Measurements from ENCODE around the gene KIF26B.

DNA sequence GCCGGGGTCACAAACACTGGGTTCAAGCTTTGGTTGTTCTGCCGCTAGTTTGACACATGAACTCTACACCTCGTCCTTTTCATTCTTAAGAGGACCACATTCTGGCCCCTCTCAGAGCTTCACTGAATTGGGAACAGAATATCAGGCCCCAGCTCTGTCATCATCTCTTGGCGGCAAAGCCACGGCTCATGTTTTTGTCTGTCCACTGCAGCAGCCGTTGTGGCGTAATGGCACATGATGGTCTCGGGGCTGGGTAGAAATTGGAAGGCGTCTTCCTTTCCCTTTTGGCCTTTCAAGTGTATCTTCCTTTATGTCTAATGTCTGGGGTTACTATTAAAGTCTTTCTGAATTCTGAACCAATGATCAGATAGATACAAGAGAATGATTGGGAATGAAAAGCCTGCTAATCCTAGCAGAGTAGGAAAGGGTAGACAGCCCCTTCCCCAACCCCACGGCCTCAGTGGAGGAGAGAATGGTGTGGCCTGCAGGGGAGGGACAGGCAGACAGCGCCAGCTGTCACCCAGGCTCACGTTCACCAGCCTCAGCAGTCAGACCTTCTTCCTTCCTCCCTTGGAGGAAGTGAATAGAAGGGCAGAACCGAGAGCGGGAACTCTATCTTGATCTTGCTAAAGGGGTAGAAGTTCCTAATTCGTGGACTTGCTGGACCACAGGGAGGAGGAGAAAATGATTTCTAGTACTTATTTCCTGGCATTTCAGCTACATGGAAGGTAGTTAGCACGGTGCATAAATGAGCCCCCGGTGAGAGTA, 498.1 kb downstream of the KIF26B start:
- TF ChIP-seq, protein P1, sequence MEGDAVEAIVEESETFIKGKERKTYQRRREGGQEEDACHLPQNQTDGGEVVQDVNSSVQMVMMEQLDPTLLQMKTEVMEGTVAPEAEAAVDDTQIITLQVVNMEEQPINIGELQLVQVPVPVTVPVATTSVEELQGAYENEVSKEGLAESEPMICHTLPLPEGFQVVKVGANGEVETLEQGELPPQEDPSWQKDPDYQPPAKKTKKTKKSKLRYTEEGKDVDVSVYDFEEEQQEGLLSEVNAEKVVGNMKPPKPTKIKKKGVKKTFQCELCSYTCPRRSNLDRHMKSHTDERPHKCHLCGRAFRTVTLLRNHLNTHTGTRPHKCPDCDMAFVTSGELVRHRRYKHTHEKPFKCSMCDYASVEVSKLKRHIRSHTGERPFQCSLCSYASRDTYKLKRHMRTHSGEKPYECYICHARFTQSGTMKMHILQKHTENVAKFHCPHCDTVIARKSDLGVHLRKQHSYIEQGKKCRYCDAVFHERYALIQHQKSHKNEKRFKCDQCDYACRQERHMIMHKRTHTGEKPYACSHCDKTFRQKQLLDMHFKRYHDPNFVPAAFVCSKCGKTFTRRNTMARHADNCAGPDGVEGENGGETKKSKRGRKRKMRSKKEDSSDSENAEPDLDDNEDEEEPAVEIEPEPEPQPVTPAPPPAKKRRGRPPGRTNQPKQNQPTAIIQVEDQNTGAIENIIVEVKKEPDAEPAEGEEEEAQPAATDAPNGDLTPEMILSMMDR (IDR thresholded peaks at IDR 0.05), result no peak
- TF ChIP-seq, protein P2, sequence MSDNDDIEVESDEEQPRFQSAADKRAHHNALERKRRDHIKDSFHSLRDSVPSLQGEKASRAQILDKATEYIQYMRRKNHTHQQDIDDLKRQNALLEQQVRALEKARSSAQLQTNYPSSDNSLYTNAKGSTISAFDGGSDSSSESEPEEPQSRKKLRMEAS (CRISPR knock-in tag; IDR thresholded peaks at IDR 0.05), result no peak
- TF ChIP-seq, protein P3, sequence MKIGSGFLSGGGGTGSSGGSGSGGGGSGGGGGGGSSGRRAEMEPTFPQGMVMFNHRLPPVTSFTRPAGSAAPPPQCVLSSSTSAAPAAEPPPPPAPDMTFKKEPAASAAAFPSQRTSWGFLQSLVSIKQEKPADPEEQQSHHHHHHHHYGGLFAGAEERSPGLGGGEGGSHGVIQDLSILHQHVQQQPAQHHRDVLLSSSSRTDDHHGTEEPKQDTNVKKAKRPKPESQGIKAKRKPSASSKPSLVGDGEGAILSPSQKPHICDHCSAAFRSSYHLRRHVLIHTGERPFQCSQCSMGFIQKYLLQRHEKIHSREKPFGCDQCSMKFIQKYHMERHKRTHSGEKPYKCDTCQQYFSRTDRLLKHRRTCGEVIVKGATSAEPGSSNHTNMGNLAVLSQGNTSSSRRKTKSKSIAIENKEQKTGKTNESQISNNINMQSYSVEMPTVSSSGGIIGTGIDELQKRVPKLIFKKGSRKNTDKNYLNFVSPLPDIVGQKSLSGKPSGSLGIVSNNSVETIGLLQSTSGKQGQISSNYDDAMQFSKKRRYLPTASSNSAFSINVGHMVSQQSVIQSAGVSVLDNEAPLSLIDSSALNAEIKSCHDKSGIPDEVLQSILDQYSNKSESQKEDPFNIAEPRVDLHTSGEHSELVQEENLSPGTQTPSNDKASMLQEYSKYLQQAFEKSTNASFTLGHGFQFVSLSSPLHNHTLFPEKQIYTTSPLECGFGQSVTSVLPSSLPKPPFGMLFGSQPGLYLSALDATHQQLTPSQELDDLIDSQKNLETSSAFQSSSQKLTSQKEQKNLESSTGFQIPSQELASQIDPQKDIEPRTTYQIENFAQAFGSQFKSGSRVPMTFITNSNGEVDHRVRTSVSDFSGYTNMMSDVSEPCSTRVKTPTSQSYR (CRISPR knock-in tag; IDR thresholded peaks at IDR 0.05), result no peak
- TF ChIP-seq TP53 (CRISPR knock-in tag; IDR thresholded peaks at IDR 0.05), result no peak
- TF ChIP-seq, protein P4, sequence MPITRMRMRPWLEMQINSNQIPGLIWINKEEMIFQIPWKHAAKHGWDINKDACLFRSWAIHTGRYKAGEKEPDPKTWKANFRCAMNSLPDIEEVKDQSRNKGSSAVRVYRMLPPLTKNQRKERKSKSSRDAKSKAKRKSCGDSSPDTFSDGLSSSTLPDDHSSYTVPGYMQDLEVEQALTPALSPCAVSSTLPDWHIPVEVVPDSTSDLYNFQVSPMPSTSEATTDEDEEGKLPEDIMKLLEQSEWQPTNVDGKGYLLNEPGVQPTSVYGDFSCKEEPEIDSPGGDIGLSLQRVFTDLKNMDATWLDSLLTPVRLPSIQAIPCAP (CRISPR knock-in tag; IDR thresholded peaks at IDR 0.05), result no peak
- TF ChIP-seq, protein P5, sequence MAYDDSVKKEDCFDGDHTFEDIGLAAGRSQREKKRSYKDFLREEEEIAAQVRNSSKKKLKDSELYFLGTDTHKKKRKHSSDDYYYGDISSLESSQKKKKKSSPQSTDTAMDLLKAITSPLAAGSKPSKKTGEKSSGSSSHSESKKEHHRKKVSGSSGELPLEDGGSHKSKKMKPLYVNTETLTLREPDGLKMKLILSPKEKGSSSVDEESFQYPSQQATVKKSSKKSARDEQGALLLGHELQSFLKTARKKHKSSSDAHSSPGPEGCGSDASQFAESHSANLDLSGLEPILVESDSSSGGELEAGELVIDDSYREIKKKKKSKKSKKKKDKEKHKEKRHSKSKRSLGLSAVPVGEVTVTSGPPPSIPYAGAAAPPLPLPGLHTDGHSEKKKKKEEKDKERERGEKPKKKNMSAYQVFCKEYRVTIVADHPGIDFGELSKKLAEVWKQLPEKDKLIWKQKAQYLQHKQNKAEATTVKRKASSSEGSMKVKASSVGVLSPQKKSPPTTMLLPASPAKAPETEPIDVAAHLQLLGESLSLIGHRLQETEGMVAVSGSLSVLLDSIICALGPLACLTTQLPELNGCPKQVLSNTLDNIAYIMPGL (CRISPR knock-in tag; IDR thresholded peaks at IDR 0.05), result no peak
- TF ChIP-seq ETV6 (CRISPR knock-in tag; IDR thresholded peaks at IDR 0.05), result no peak
- no peak for TF ChIP-seq NR2C2 (CRISPR knock-in tag; IDR thresholded peaks at IDR 0.05)
- TF ChIP-seq, protein P6, sequence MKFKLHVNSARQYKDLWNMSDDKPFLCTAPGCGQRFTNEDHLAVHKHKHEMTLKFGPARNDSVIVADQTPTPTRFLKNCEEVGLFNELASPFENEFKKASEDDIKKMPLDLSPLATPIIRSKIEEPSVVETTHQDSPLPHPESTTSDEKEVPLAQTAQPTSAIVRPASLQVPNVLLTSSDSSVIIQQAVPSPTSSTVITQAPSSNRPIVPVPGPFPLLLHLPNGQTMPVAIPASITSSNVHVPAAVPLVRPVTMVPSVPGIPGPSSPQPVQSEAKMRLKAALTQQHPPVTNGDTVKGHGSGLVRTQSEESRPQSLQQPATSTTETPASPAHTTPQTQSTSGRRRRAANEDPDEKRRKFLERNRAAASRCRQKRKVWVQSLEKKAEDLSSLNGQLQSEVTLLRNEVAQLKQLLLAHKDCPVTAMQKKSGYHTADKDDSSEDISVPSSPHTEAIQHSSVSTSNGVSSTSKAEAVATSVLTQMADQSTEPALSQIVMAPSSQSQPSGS (CRISPR knock-in tag; IDR thresholded peaks at IDR 0.05; ENCODE audit: borderline replicate concordance, low read depth), result no peak
- TF ChIP-seq TEAD4 (CRISPR knock-in tag; IDR thresholded peaks at IDR 0.05), result no peak
- TF ChIP-seq, protein P7, sequence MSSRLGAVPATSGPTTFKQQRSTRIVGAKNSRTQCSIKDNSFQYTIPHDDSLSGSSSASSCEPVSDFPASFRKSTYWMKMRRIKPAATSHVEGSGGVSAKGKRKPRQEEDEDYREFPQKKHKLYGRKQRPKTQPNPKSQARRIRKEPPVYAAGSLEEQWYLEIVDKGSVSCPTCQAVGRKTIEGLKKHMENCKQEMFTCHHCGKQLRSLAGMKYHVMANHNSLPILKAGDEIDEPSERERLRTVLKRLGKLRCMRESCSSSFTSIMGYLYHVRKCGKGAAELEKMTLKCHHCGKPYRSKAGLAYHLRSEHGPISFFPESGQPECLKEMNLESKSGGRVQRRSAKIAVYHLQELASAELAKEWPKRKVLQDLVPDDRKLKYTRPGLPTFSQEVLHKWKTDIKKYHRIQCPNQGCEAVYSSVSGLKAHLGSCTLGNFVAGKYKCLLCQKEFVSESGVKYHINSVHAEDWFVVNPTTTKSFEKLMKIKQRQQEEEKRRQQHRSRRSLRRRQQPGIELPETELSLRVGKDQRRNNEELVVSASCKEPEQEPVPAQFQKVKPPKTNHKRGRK (CRISPR knock-in tag; IDR thresholded peaks at IDR 0.05; ENCODE audit: borderline replicate concordance), result no peak
- TF ChIP-seq, protein P8, sequence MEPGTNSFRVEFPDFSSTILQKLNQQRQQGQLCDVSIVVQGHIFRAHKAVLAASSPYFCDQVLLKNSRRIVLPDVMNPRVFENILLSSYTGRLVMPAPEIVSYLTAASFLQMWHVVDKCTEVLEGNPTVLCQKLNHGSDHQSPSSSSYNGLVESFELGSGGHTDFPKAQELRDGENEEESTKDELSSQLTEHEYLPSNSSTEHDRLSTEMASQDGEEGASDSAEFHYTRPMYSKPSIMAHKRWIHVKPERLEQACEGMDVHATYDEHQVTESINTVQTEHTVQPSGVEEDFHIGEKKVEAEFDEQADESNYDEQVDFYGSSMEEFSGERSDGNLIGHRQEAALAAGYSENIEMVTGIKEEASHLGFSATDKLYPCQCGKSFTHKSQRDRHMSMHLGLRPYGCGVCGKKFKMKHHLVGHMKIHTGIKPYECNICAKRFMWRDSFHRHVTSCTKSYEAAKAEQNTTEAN (CRISPR knock-in tag; IDR thresholded peaks at IDR 0.05), result no peak
- no peak for TF ChIP-seq ESRRA (CRISPR knock-in tag; IDR thresholded peaks at IDR 0.05; ENCODE audit: borderline replicate concordance)
